Activated naive CD4-positive, alpha-beta T cell treated with anti-CD3 and anti-CD28 coated beads, Interleukin-2, amount 50 U/mL, for 72 hours (primary cell): Measurements from ENCODE around the gene TMEFF1. TPM values are rescaled to one million over a fixed set of nuclear protein-coding genes. Genes with fewer than 3 reads are reported as not detected.
"Not testable (repeated sequence)": the region's sequence is repeated elsewhere in the genome, so short reads cannot be mapped to it uniquely, and the experiment has no call there.

Source experiments
- ATAC-seq, 2 donors: fragments of 150-1000 bp; cut with Tn5 transposase; 2 replicates each; pipeline ENCODE4 v1.10.0; 2021; ENCODE audit warnings: mild to moderate bottlenecking in 2 of 2, moderate library complexity in 2 of 2
- DNase-seq, 2 donors: peaks; one replicate each; pipeline ENCODE4 v3.0.0; 2021 to 2022; ENCODE audit warnings: low spot score in 2 of 2
- H3K27ac Mint-ChIP-seq, 2 donors: one replicate each; pipeline ENCODE4 v1.8.0; 2022; ENCODE audit warnings: mild to moderate bottlenecking in 2 of 2, mixed read lengths in 2 of 2
- H3K36me3 Mint-ChIP-seq, 2 donors: one replicate each; pipeline ENCODE4 v1.8.0; 2022; ENCODE audit warnings: mixed read lengths in 2 of 2
- H3K9me3 Mint-ChIP-seq, 2 donors: one replicate each; pipeline ENCODE4 v1.8.0; 2022; ENCODE audit warnings: mixed read lengths in 2 of 2
- total RNA-seq, 2 donors: library from RNA; stranded (reverse); gene quantifications; one replicate each; pipeline ENCODE4 v1.2.3, GENCODE V29; 2022

Gene TMEFF1
- total RNA-seq, 2 donors from 2014 or later, result 0.89 to 0.91 TPM

GRCh38 chr9:100515578-100516494 lies 42.9 kb downstream of the TMEFF1 start:
- H3K27ac Mint-ChIP-seq, result no peak overlapping the region
- no peaks in the 10 kb centered on the region for H3K9me3 Mint-ChIP-seq
- DNase-seq, result no peak
- ATAC-seq, result no peak
- no peaks in the 10 kb centered on the region for H3K36me3 Mint-ChIP-seq

- Mint-ChIP-seq H3K27ac (no peak overlapping the region), H3K9me3 (no peaks in the 10 kb centered on the region), H3K36me3 (no peaks in the 10 kb centered on the region)
- no peak for DNase-seq
- ATAC-seq, result peak in 1 of 2 donors; percentile 28
Observed at GRCh38 chr9:100521282-100521681, 48.3 kb downstream of the TMEFF1 start.

- no peaks in the 10 kb centered on the region for H3K9me3 Mint-ChIP-seq
- H3K27ac Mint-ChIP-seq, result no peak overlapping the region
- DNase-seq, result no peak
- H3K36me3 Mint-ChIP-seq, result no peaks in the 10 kb centered on the region
- no peak for ATAC-seq
Observed at GRCh38 chr9:100525563-100525962, 52.6 kb downstream of the TMEFF1 start.

- not testable (repeated sequence) for H3K36me3 Mint-ChIP-seq, H3K27ac Mint-ChIP-seq, H3K9me3 Mint-ChIP-seq, ATAC-seq, DNase-seq
Observed at GRCh38 chr9:100527180-100527794, 54.3 kb downstream of the TMEFF1 start.

- DNase-seq (no peak), ATAC-seq (no peak)
- Mint-ChIP-seq H3K9me3 (no peaks in the 10 kb centered on the region), H3K27ac (no peak overlapping the region), H3K36me3 (no peaks in the 10 kb centered on the region)
Observed at GRCh38 chr9:100534401-100534800, 61.5 kb downstream of the TMEFF1 start.

GRCh38 chr9:100540327-100540726 lies 67.4 kb downstream of the TMEFF1 start:
- peaks cover 0 to 7% of the 10 kb centered on the region in 2 donors for H3K9me3 Mint-ChIP-seq
- ATAC-seq (no peak), DNase-seq (no peak)
- H3K27ac Mint-ChIP-seq, result no peak overlapping the region
- peaks cover 0 to 7% of the 10 kb centered on the region in 2 donors for H3K36me3 Mint-ChIP-seq

- Mint-ChIP-seq H3K36me3 (peaks cover 4 to 6% of the 10 kb centered on the region in 2 donors), H3K27ac (no peak overlapping the region)
- no peak for DNase-seq
Observed at GRCh38 chr9:100549048-100549447, 76.1 kb downstream of the TMEFF1 start.

GRCh38 chr9:100554935-100555401 lies 82.0 kb downstream of the TMEFF1 start:
- DNase-seq (no peak), ATAC-seq (no peak)
- Mint-ChIP-seq H3K36me3 (no peaks in the 10 kb centered on the region), H3K27ac (no peak overlapping the region), H3K9me3 (no peaks in the 10 kb centered on the region)

More at GRCh38 chr9:100549048-100549447, 76.1 kb downstream of the TMEFF1 start:
- no peak for ATAC-seq
- H3K9me3 Mint-ChIP-seq, result peaks cover 7 to 9% of the 10 kb centered on the region in 2 donors

GRCh38 chr9:100555471-100555870 lies 82.5 kb downstream of the TMEFF1 start:
- ATAC-seq, result no peak
- Mint-ChIP-seq H3K36me3 (no peaks in the 10 kb centered on the region), H3K9me3 (no peaks in the 10 kb centered on the region), H3K27ac (no peak overlapping the region)
- no peak for DNase-seq

- Mint-ChIP-seq H3K36me3 (no peaks in the 10 kb centered on the region), H3K27ac (no peak overlapping the region), H3K9me3 (no peaks in the 10 kb centered on the region)
- DNase-seq (no peak), ATAC-seq (no peak)
Observed at GRCh38 chr9:100557053-100557452, 84.1 kb downstream of the TMEFF1 start.

GRCh38 chr9:100561256-100561655 lies 88.3 kb downstream of the TMEFF1 start:
- peak in 1 of 2 donors; percentile 26 for ATAC-seq

GRCh38 chr9:100567856-100568255 lies 94.9 kb downstream of the TMEFF1 start:
- H3K36me3 Mint-ChIP-seq, result no peaks in the 10 kb centered on the region
- ATAC-seq (no peak), DNase-seq (no peak)
- no peaks in the 10 kb centered on the region for H3K9me3 Mint-ChIP-seq
- H3K27ac Mint-ChIP-seq, result no peak overlapping the region

More at GRCh38 chr9:100561256-100561655, 88.3 kb downstream of the TMEFF1 start:
- DNase-seq, result no peak
- H3K9me3 Mint-ChIP-seq, result no peaks in the 10 kb centered on the region
- no peak overlapping the region for H3K27ac Mint-ChIP-seq
- H3K36me3 Mint-ChIP-seq, result no peaks in the 10 kb centered on the region

- no peaks in the 10 kb centered on the region for H3K9me3 Mint-ChIP-seq
- no peaks in the 10 kb centered on the region for H3K36me3 Mint-ChIP-seq
- no peak overlapping the region for H3K27ac Mint-ChIP-seq
- DNase-seq (no peak), ATAC-seq (no peak)
Observed at GRCh38 chr9:100573655-100574260, 100.8 kb downstream of the TMEFF1 start.

- no peak for ATAC-seq
- no peaks in the 10 kb centered on the region for H3K36me3 Mint-ChIP-seq
Observed at GRCh38 chr9:100575006-100575405, 102.1 kb downstream of the TMEFF1 start.

GRCh38 chr9:100575765-100576386 lies 102.9 kb downstream of the TMEFF1 start:
- no peak for DNase-seq
- Mint-ChIP-seq H3K36me3 (no peaks in the 10 kb centered on the region), H3K27ac (no peak overlapping the region), H3K9me3 (no peaks in the 10 kb centered on the region)
- no peak for ATAC-seq

More at GRCh38 chr9:100575006-100575405, 102.1 kb downstream of the TMEFF1 start:
- H3K27ac Mint-ChIP-seq, result no peak overlapping the region
- no peak for DNase-seq
- no peaks in the 10 kb centered on the region for H3K9me3 Mint-ChIP-seq

GRCh38 chr9:100577776-100578448 lies 105.0 kb downstream of the TMEFF1 start, which contains the start of gene CAVIN4:
Gene CAVIN4 (plus strand): TSS chr9:100578079. CDS start chr9:100578144, 65 bp downstream.
- H3K27ac Mint-ChIP-seq, result no peak within 1 kb of the TSS
- no peaks in the 10 kb centered on the region for H3K36me3 Mint-ChIP-seq
- H3K9me3 Mint-ChIP-seq, result no peaks in the 10 kb centered on the region
- ATAC-seq (no peak), DNase-seq (no peak)
